SU-DHL-6 (cell line): ENCODE results near the gene ADRA2A.

Experiments
- CTCF ChIP-seq: fragments of 200-600 bp; sonication (generic); IDR thresholded peaks from one replicate; pipeline ENCODE4 v1.5.1; 2017; ENCODE audit warnings: antibody characterized with exemption, mild to moderate bottlenecking, low read length, moderate library complexity; ENCODE audit not compliant: insufficient read depth, poor library complexity, severe bottlenecking
- EZH2phosphoT487 ChIP-seq: fragments of 200-600 bp; sonication (generic), shearing (Covaris generic); conservative IDR thresholded peaks from 2 replicates; pipeline ENCODE4 v1.6.1; 2018; ENCODE audit warnings: mild to moderate bottlenecking, antibody characterized with exemption, low read length, moderate library complexity, mixed read lengths

GRCh38 chr10:111087331-111087756 lies 10.5 kb downstream of the ADRA2A start:
- no peak for TF ChIP-seq CTCF
- no peak for TF ChIP-seq EZH2phosphoT487
